ENCODE measurements around the gene GLRX5. TPM values are rescaled to one million over a fixed set of nuclear protein-coding genes. Genes with fewer than 3 reads are reported as not detected.

Gene GLRX5
- total and polyA plus RNA-seq, 2 donors (not counting 1 experiment from before 2014, with no cell fraction given): 28.4 to 47.6 TPM

DNA sequence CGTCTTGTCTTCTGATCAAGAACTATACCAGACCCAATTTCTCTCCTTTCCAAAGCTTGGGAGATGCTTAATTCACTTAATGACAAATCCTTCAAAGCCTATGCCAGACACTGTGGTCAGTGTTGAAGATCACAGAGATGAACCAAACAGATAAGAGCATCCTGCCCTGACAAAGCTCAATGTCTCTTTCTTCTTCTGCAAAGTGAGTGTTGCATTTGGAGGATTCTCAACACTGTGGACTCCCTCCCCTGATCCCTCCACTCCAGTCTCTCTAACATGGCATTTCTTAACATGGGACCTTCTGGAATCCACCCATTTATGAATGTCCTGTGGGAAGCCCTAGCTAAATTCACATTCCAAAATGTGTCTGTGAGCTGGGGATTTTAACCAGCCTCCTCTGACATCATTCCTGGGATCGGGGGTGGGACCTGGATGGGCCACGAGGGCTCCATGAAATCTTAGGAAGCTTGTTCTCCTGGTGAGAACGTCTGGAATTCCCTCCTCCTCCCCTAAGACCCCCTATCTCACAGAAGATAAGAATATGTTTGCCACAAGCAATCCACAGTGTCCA is 38.7 kb upstream of the GLRX5 start:
- Histone ChIP-seq H3K4me1 (ENCODE audit: control insufficient read depth, extremely low read depth, insufficient read depth, low read length) (peaks cover 35% of the 10 kb centered on the region), H3K79me2 (ENCODE audit: control insufficient read depth, insufficient read depth, low read length) (peaks cover 27% of the 10 kb centered on the region), H3K4me2 (ENCODE audit: extremely low read depth, insufficient read depth, low read length) (peak overlapping the region; percentile 50), H2AFZ (ENCODE audit: low read length) (no peak overlapping the region), H3K4me3 (replicated peaks in 1 of 4; ENCODE audit: control extremely low read depth in 1 of 4, insufficient read depth in 1 of 4, low read depth in 3 of 4, low read length in 4 of 4) (no peak overlapping the region), H3K27ac (ENCODE audit: insufficient read depth, low read length) (peak overlapping the region; percentile 53), H3K36me3 (ENCODE audit: control insufficient read depth, insufficient read depth, low read length) (peaks cover 4% of the 10 kb centered on the region), H3K9me3 (ENCODE audit: control insufficient read depth, insufficient read depth, low read depth, low read length) (no peaks in the 10 kb centered on the region), H3K9ac (ENCODE audit: insufficient read depth, low read length) (no peak overlapping the region), H4K20me1 (ENCODE audit: control insufficient read depth, extremely low read depth, insufficient read depth, low read length) (no peaks in the 10 kb centered on the region), H3K27me3 (ENCODE audit: control insufficient read depth, insufficient read depth, low read length) (no peaks in the 10 kb centered on the region)
- TF ChIP-seq EZH2 (IDR thresholded peaks at IDR 0.05; ENCODE audit: low read length, missing control alignments): no peak
- no peak for TF ChIP-seq CTCF (conservative IDR thresholded peaks at IDR 0.05 in 1 of 2, IDR thresholded peaks at IDR 0.05 in 1 of 2; ENCODE audit: low read depth in 1 of 2, low read length in 2 of 2)
- DNase-seq (ENCODE audit: low read depth in 2 of 2): peak; percentile 43 to 45

DNA sequence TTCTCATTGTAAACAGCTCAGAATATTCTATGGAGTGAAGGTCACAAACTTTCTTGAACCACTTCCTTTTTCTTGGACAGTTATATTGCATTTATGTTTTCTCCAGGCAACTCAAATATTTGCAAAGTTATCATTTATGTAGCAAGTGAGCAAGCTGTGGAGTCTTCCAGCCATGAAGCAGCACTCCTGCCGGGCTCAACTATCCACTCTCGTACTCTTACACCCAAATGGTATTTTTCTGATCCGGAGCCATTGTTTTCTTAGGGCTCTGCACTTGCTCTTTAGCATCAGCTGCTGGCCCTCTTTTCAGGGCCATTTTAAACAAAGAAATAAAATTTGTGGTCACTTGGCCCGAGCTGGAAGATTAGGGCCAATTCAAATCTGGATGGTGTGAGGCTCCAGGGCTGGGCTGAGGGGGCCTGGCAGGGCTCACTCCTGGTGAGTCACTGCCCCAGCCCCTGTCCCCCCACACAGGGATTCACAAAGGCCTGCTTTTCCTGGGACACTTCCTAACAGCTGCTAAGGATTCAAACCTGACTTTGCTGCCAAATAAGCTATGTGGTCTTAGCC is 38.1 kb upstream of the GLRX5 start:
- no peaks in the 10 kb centered on the region for H3K27me3 ChIP-seq (ENCODE audit: control insufficient read depth, insufficient read depth, low read length)
- H3K4me2 ChIP-seq (ENCODE audit: extremely low read depth, insufficient read depth, low read length): peak overlapping the region; percentile 50
- DNase-seq (ENCODE audit: low read depth in 2 of 2): peak; percentile 73 to 87
- peaks cover 38% of the 10 kb centered on the region for H3K4me1 ChIP-seq (ENCODE audit: control insufficient read depth, extremely low read depth, insufficient read depth, low read length)
- TF ChIP-seq EZH2 (IDR thresholded peaks at IDR 0.05; ENCODE audit: low read length, missing control alignments) (no peak), CTCF (conservative IDR thresholded peaks at IDR 0.05 in 1 of 2, IDR thresholded peaks at IDR 0.05 in 1 of 2; ENCODE audit: low read depth in 1 of 2, low read length in 2 of 2) (no peak)
- no peaks in the 10 kb centered on the region for H3K9me3 ChIP-seq (ENCODE audit: control insufficient read depth, insufficient read depth, low read depth, low read length)
- peak overlapping the region; percentile 53 for H3K27ac ChIP-seq (ENCODE audit: insufficient read depth, low read length)
- H4K20me1 ChIP-seq (ENCODE audit: control insufficient read depth, extremely low read depth, insufficient read depth, low read length): no peaks in the 10 kb centered on the region
- peaks cover 4% of the 10 kb centered on the region for H3K36me3 ChIP-seq (ENCODE audit: control insufficient read depth, insufficient read depth, low read length)
- H3K79me2 ChIP-seq (ENCODE audit: control insufficient read depth, insufficient read depth, low read length): peaks cover 33% of the 10 kb centered on the region
- H3K9ac ChIP-seq (ENCODE audit: insufficient read depth, low read length): no peak overlapping the region
- H3K4me3 ChIP-seq (replicated peaks in 1 of 4; ENCODE audit: control extremely low read depth in 1 of 4, insufficient read depth in 1 of 4, low read depth in 3 of 4, low read length in 4 of 4): no peak overlapping the region
- no peak overlapping the region for H2AFZ ChIP-seq (ENCODE audit: low read length)

DNA sequence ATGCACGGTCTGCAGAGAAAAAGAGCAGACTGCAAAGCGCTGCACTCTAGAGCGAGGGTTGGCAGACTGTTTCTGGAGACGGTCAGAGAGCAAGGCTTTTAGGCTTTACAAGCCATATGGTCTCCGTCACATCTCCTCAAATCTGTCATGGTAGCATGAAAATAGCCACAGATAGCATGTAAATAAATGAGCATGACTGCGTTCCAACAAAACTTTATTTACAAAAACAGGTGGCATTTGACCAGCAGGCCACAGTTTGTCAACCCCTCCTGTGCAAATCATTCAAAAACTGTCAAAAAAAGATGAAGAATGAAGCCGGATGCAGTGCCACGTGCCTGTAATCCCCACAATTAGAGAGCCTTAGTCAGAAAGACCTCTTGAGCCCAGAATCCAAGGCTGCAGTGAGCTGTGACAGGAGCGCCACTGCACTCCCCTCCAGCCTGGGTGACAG is 37.3 kb upstream of the GLRX5 start:
- Histone ChIP-seq H3K4me3 (replicated peaks in 1 of 4; ENCODE audit: control extremely low read depth in 1 of 4, insufficient read depth in 1 of 4, low read depth in 3 of 4, low read length in 4 of 4) (no peak overlapping the region), H3K36me3 (ENCODE audit: control insufficient read depth, insufficient read depth, low read length) (peaks cover 4% of the 10 kb centered on the region), H2AFZ (ENCODE audit: low read length) (no peak overlapping the region), H3K9ac (ENCODE audit: insufficient read depth, low read length) (no peak overlapping the region), H3K4me1 (ENCODE audit: control insufficient read depth, extremely low read depth, insufficient read depth, low read length) (peaks cover 38% of the 10 kb centered on the region), H4K20me1 (ENCODE audit: control insufficient read depth, extremely low read depth, insufficient read depth, low read length) (no peaks in the 10 kb centered on the region), H3K79me2 (ENCODE audit: control insufficient read depth, insufficient read depth, low read length) (peaks cover 37% of the 10 kb centered on the region), H3K4me2 (ENCODE audit: extremely low read depth, insufficient read depth, low read length) (peak overlapping the region; percentile 19), H3K27ac (ENCODE audit: insufficient read depth, low read length) (no peak overlapping the region), H3K27me3 (ENCODE audit: control insufficient read depth, insufficient read depth, low read length) (no peaks in the 10 kb centered on the region), H3K9me3 (ENCODE audit: control insufficient read depth, insufficient read depth, low read depth, low read length) (no peaks in the 10 kb centered on the region)
- peak in 1 of 2 donors; percentile 75 for DNase-seq (ENCODE audit: low read depth in 2 of 2)
- no peak for TF ChIP-seq CTCF (conservative IDR thresholded peaks at IDR 0.05 in 1 of 2, IDR thresholded peaks at IDR 0.05 in 1 of 2; ENCODE audit: low read depth in 1 of 2, low read length in 2 of 2)
- TF ChIP-seq EZH2 (IDR thresholded peaks at IDR 0.05; ENCODE audit: low read length, missing control alignments): no peak

All from fibroblast of lung (primary cell).